Endothelial cell (in vitro differentiated cells): ENCODE data around the gene ELF5. TPM values are rescaled to one million over a fixed set of nuclear protein-coding genes. Genes with fewer than 3 reads are reported as not detected.

Experiments
- DNase-seq: peaks from one replicate; pipeline ENCODE4 v3.0.0; 2021; ENCODE audit warnings: low spot score
- H3K27ac Mint-ChIP-seq: one replicate; pipeline ENCODE4 v1.8.0; 2021; ENCODE audit warnings: mixed read lengths, inconsistent platforms; ENCODE audit not compliant: unreplicated experiment
- H3K27me3 Mint-ChIP-seq: one replicate; pipeline ENCODE4 v1.8.0; 2021; ENCODE audit warnings: mild to moderate bottlenecking, moderate library complexity, mixed read lengths, inconsistent platforms; ENCODE audit not compliant: unreplicated experiment
- H3K36me3 Mint-ChIP-seq: one replicate; pipeline ENCODE4 v1.8.0; 2021; ENCODE audit warnings: mild to moderate bottlenecking, low read depth, mixed read lengths, inconsistent platforms; ENCODE audit not compliant: unreplicated experiment
- H3K4me1 Mint-ChIP-seq: one replicate; pipeline ENCODE4 v1.8.0; 2021; ENCODE audit warnings: mild to moderate bottlenecking, mixed read lengths, inconsistent platforms; ENCODE audit not compliant: unreplicated experiment
- H3K4me3 Mint-ChIP-seq: one replicate; pipeline ENCODE4 v1.8.0; 2021; ENCODE audit warnings: mild to moderate bottlenecking, mixed read lengths, inconsistent platforms; ENCODE audit not compliant: unreplicated experiment
- H3K9me3 Mint-ChIP-seq: one replicate; pipeline ENCODE4 v1.8.0; 2021; ENCODE audit warnings: mixed read lengths, inconsistent platforms; ENCODE audit not compliant: unreplicated experiment
- CTCF ChIP-seq: fragments of 200-600 bp; sonication (generic); IDR thresholded peaks from one replicate; pipeline ENCODE4 v1.5.0; 2021; ENCODE audit warnings: antibody characterized with exemption; ENCODE audit not compliant: unreplicated experiment
- total RNA-seq: library from RNA; stranded (reverse); fragmentation: NEBNext Ultra II Directional; extraction: Animal tissue kit (Norgen Biotek cat#: 25700); gene quantifications from one replicate; pipeline ENCODE4 v1.2.1, GENCODE V29; 2021; ENCODE audit not compliant: unreplicated experiment

ELF5 gene
- total RNA-seq, 1 donor from 2014 or later: not detected

GRCh38 chr11:34437224-34438125, 76.1 kb downstream of the ELF5 start:
- H3K27me3 Mint-ChIP-seq: peaks cover 1% of the 10 kb centered on the region
- no peak for DNase-seq
- no peak overlapping the region for H3K27ac Mint-ChIP-seq
- peaks cover 8% of the 10 kb centered on the region for H3K36me3 Mint-ChIP-seq
- no peak overlapping the region for H3K4me3 Mint-ChIP-seq
- no peaks in the 10 kb centered on the region for H3K9me3 Mint-ChIP-seq
- peaks cover 12% of the 10 kb centered on the region for H3K4me1 Mint-ChIP-seq
- TF ChIP-seq CTCF: no peak

- Mint-ChIP-seq H3K27ac (no peak overlapping the region), H3K27me3 (no peaks in the 10 kb centered on the region), H3K4me1 (peaks cover 9% of the 10 kb centered on the region), H3K36me3 (no peaks in the 10 kb centered on the region), H3K9me3 (no peaks in the 10 kb centered on the region), H3K4me3 (no peak overlapping the region)
- no peak for TF ChIP-seq CTCF
- no peak for DNase-seq
Observed at GRCh38 chr11:34433899-34434298, 79.7 kb downstream of the ELF5 start.

- Mint-ChIP-seq H3K27ac (no peak overlapping the region), H3K4me1 (peaks cover 9% of the 10 kb centered on the region), H3K9me3 (no peaks in the 10 kb centered on the region), H3K36me3 (no peaks in the 10 kb centered on the region), H3K27me3 (no peaks in the 10 kb centered on the region), H3K4me3 (no peak overlapping the region)
- TF ChIP-seq CTCF: no peak
- DNase-seq: no peak
Observed at GRCh38 chr11:34432822-34433221, 80.8 kb downstream of the ELF5 start.

GRCh38 chr11:34431979-34432378, 81.6 kb downstream of the ELF5 start:
- no peaks in the 10 kb centered on the region for H3K36me3 Mint-ChIP-seq
- no peak for DNase-seq
- no peak overlapping the region for H3K4me3 Mint-ChIP-seq
- H3K27ac Mint-ChIP-seq: no peak overlapping the region
- no peaks in the 10 kb centered on the region for H3K9me3 Mint-ChIP-seq
- no peaks in the 10 kb centered on the region for H3K27me3 Mint-ChIP-seq
- TF ChIP-seq CTCF: no peak
- peaks cover 9% of the 10 kb centered on the region for H3K4me1 Mint-ChIP-seq

Other genes starting within 250 kb of the ELF5 start
- gene ABTB2, start 155.8 kb downstream of the ELF5 start, total RNA-seq: 72.8 TPM
- gene CAT, start 74.9 kb downstream of the ELF5 start, total RNA-seq: 30.2 TPM
- not detected for gene EHF, start 107.3 kb upstream of the ELF5 start, total RNA-seq